ENCODE data around the gene TMEM39B.
"Not testable (repeated sequence)": the region's sequence is repeated elsewhere in the genome, so short reads cannot be mapped to it uniquely, and the experiment has no call there.

The TMEM39B gene

GRCh38 chr1:32111040-32111623 is 38.4 kb downstream of the TMEM39B start:
- no peak for TF ChIP-seq Cebpa-rat (IDR thresholded peaks at IDR 0.05)
- peak overlapping the region in 6 of 11 experiments; percentile 75 to 95 (median 92); a peak in 9 of 22 replicates for H3K4me2 ChIP-seq
- peaks cover 40 to 60% (median 47%) of the 10 kb centered on the region in 10 experiments for H3K4me1 ChIP-seq
- H3K36me3 ChIP-seq, result peaks cover 9 to 63% (median 46%) of the 10 kb centered on the region in 11 experiments; a peak in 18 of 22 replicates
- H3K27me3 ChIP-seq, result no peaks in the 10 kb centered on the region
- peak overlapping the region in 3 of 11 experiments; percentile 1 to 31 (median 18); a peak in 2 of 22 replicates for H3K9ac ChIP-seq
- no peaks in the 10 kb centered on the region for H3K9me3 ChIP-seq (replicated peaks in 1 of 11)
- H3K27ac ChIP-seq, result no peak overlapping the region; a peak in 1 of 22 replicates
- peaks cover 67 to 82% (median 74%) of the 10 kb centered on the region in 11 experiments; a peak in 21 of 22 replicates for H4K20me1 ChIP-seq
- no peak overlapping the region for H3K4me3 ChIP-seq

GRCh38 chr1:32111789-32112188 is 39.0 kb downstream of the TMEM39B start:
- peaks cover 40 to 61% (median 50%) of the 10 kb centered on the region in 10 experiments for H3K4me1 ChIP-seq
- H3K9me3 ChIP-seq (replicated peaks in 1 of 11), result no peaks in the 10 kb centered on the region
- no peak overlapping the region; a peak in 1 of 22 replicates for H3K27ac ChIP-seq
- no peak overlapping the region for H3K9ac ChIP-seq
- H4K20me1 ChIP-seq, result peaks cover 74 to 89% (median 81%) of the 10 kb centered on the region in 11 experiments; a peak in 21 of 22 replicates
- no peaks in the 10 kb centered on the region for H3K27me3 ChIP-seq
- H3K4me2 ChIP-seq, result peak overlapping the region in 3 of 11 experiments; percentile 7 to 95 (median 94); a peak in 2 of 22 replicates
- no peak for TF ChIP-seq Cebpa-rat (IDR thresholded peaks at IDR 0.05)
- peaks cover 9 to 69% (median 49%) of the 10 kb centered on the region in 11 experiments; a peak in 18 of 22 replicates for H3K36me3 ChIP-seq
- no peak overlapping the region for H3K4me3 ChIP-seq

- no peak overlapping the region for H3K4me2 ChIP-seq
- no peaks in the 10 kb centered on the region for H3K9me3 ChIP-seq (replicated peaks in 1 of 11)
- H3K9ac ChIP-seq, result 0 out of 22 replicates have a peak overlapping the region, but pooled peaks of 1 of the 11 experiments have one; percentile 24
- no peak overlapping the region for H3K4me3 ChIP-seq
- peaks cover 84 to 100% (median 92%) of the 10 kb centered on the region in 11 experiments; a peak in 21 of 22 replicates for H4K20me1 ChIP-seq
- peaks cover 9 to 73% (median 50%) of the 10 kb centered on the region in 11 experiments; a peak in 18 of 22 replicates for H3K36me3 ChIP-seq
- no peak overlapping the region for H3K27ac ChIP-seq
- H3K4me1 ChIP-seq, result peaks cover 32 to 52% (median 43%) of the 10 kb centered on the region in 10 experiments
- TF ChIP-seq Cebpa-rat (IDR thresholded peaks at IDR 0.05), result no peak
- no peaks in the 10 kb centered on the region for H3K27me3 ChIP-seq
Measured at GRCh38 chr1:32112806-32113375, 40.2 kb downstream of the TMEM39B start.

- Histone ChIP-seq H3K4me1 (peaks cover 32 to 52% (median 43%) of the 10 kb centered on the region in 10 experiments), H4K20me1 (peaks cover 90 to 100% (median 97%) of the 10 kb centered on the region in 11 experiments; a peak in 21 of 22 replicates), H3K36me3 (peaks cover 9 to 78% (median 52%) of the 10 kb centered on the region in 11 experiments; a peak in 18 of 22 replicates)
- H3K27me3 ChIP-seq; H3K4me3 ChIP-seq; H3K27ac ChIP-seq; H3K9me3 ChIP-seq (replicated peaks in 1 of 11); H3K4me2 ChIP-seq; H3K9ac ChIP-seq: not testable (repeated sequence)
Measured at GRCh38 chr1:32113436-32113835, 40.7 kb downstream of the TMEM39B start.

- H3K9me3 ChIP-seq (replicated peaks in 1 of 11), result no peaks in the 10 kb centered on the region
- H3K27me3 ChIP-seq, result no peaks in the 10 kb centered on the region
- peaks cover 97 to 100% (median 98%) of the 10 kb centered on the region in 11 experiments; a peak in 21 of 22 replicates for H4K20me1 ChIP-seq
- H3K4me1 ChIP-seq, result peaks cover 32 to 52% (median 42%) of the 10 kb centered on the region in 10 experiments
- no peak overlapping the region for H3K27ac ChIP-seq
- no peak overlapping the region for H3K4me3 ChIP-seq
- peaks cover 9 to 80% (median 52%) of the 10 kb centered on the region in 11 experiments; a peak in 18 of 22 replicates for H3K36me3 ChIP-seq
- TF ChIP-seq Cebpa-rat (IDR thresholded peaks at IDR 0.05), result no peak
- H3K4me2 ChIP-seq, result no peak overlapping the region
- no peak overlapping the region for H3K9ac ChIP-seq
Measured at GRCh38 chr1:32114420-32114819, 41.7 kb downstream of the TMEM39B start.

- peaks cover 25 to 50% (median 33%) of the 10 kb centered on the region in 10 experiments for H3K4me1 ChIP-seq
- H3K27ac ChIP-seq, result no peak overlapping the region
- H4K20me1 ChIP-seq, result peaks cover 95 to 100% (median 98%) of the 10 kb centered on the region in 11 experiments; a peak in 21 of 22 replicates
- no peaks in the 10 kb centered on the region for H3K27me3 ChIP-seq
- H3K9ac ChIP-seq, result no peak overlapping the region
- H3K4me3 ChIP-seq, result no peak overlapping the region
- H3K9me3 ChIP-seq (replicated peaks in 1 of 11), result no peaks in the 10 kb centered on the region
- H3K36me3 ChIP-seq, result peaks cover 7 to 73% (median 46%) of the 10 kb centered on the region in 11 experiments; a peak in 18 of 22 replicates
- peak overlapping the region in 8 of 11 experiments; percentile 17 to 43 (median 30); a peak in 12 of 22 replicates for H3K4me2 ChIP-seq
- TF ChIP-seq Cebpa-rat (IDR thresholded peaks at IDR 0.05), result no peak
Measured at GRCh38 chr1:32115496-32115895, 42.8 kb downstream of the TMEM39B start.

- H3K36me3 ChIP-seq, result peaks cover 5 to 73% (median 41%) of the 10 kb centered on the region in 11 experiments; a peak in 17 of 22 replicates
- 0 out of 22 replicates have a peak overlapping the region, but pooled peaks of 2 of the 11 experiments have one; percentile 8 to 23 for H3K9ac ChIP-seq
- no peaks in the 10 kb centered on the region for H3K27me3 ChIP-seq
- H3K4me3 ChIP-seq, result no peak overlapping the region
- no peaks in the 10 kb centered on the region for H3K9me3 ChIP-seq (replicated peaks in 1 of 11)
- peaks cover 28 to 50% (median 34%) of the 10 kb centered on the region in 10 experiments for H3K4me1 ChIP-seq
- no peak overlapping the region for H3K27ac ChIP-seq
- H4K20me1 ChIP-seq, result peaks cover 95 to 100% (median 98%) of the 10 kb centered on the region in 11 experiments; a peak in 21 of 22 replicates
- no peak for TF ChIP-seq Cebpa-rat (IDR thresholded peaks at IDR 0.05)
- H3K4me2 ChIP-seq, result peak overlapping the region in 7 of 11 experiments; percentile 20 to 43 (median 35); a peak in 12 of 22 replicates
Measured at GRCh38 chr1:32116531-32116930, 43.8 kb downstream of the TMEM39B start.

GRCh38 chr1:32122151-32122550 is 49.4 kb downstream of the TMEM39B start:
- peak overlapping the region; percentile 7 to 76 (median 42); a peak in 18 of 22 replicates for H3K4me2 ChIP-seq
- H3K4me1 ChIP-seq, result peaks cover 23 to 63% (median 35%) of the 10 kb centered on the region in 10 experiments; a peak in 19 of 20 replicates
- peaks cover 0 to 49% (median 11%) of the 10 kb centered on the region in 11 experiments; a peak in 12 of 22 replicates for H3K36me3 ChIP-seq
- H3K27ac ChIP-seq, result peak overlapping the region in 8 of 11 experiments; percentile 16 to 62 (median 50); a peak in 12 of 22 replicates
- no peak overlapping the region for H3K4me3 ChIP-seq
- no peaks in the 10 kb centered on the region for H3K27me3 ChIP-seq
- no peaks in the 10 kb centered on the region for H3K9me3 ChIP-seq (replicated peaks in 1 of 11)
- H4K20me1 ChIP-seq, result peaks cover 88 to 100% (median 96%) of the 10 kb centered on the region in 11 experiments
- peak overlapping the region in 7 of 11 experiments; percentile 0 to 59 (median 36); a peak in 8 of 22 replicates for H3K9ac ChIP-seq
- TF ChIP-seq Cebpa-rat (IDR thresholded peaks at IDR 0.05), result no peak

GRCh38 chr1:32123361-32123760 is 50.6 kb downstream of the TMEM39B start:
- not testable (repeated sequence) for H3K9me3 ChIP-seq (replicated peaks in 1 of 11); H3K27me3 ChIP-seq; H3K4me3 ChIP-seq; H3K27ac ChIP-seq; H3K9ac ChIP-seq
- peaks cover 85 to 99% (median 95%) of the 10 kb centered on the region in 11 experiments for H4K20me1 ChIP-seq
- H3K36me3 ChIP-seq, result peaks cover 0 to 45% (median 13%) of the 10 kb centered on the region in 11 experiments; a peak in 12 of 22 replicates
- H3K4me2 ChIP-seq, result peak overlapping the region in 1 of 11 experiments; percentile 76; a peak in 1 of 22 replicates
- H3K4me1 ChIP-seq, result peaks cover 32 to 69% (median 45%) of the 10 kb centered on the region in 10 experiments

Measured in BLaER1 treated with 17β-estradiol and CSF1 and Interleukin-3, amounts not matched to agents 10 nM and 100 nM (cell line).